ENCODE data around the gene TGM2. TPM values are rescaled to one million over a fixed set of nuclear protein-coding genes. Genes with fewer than 3 reads are reported as not detected.
A peak's percentile ranks its signal among the peaks of the same experiment; 100 is the strongest.

The TGM2 gene
- total RNA-seq, 1 experiment from 2014 or later: 113 TPM

DNA sequence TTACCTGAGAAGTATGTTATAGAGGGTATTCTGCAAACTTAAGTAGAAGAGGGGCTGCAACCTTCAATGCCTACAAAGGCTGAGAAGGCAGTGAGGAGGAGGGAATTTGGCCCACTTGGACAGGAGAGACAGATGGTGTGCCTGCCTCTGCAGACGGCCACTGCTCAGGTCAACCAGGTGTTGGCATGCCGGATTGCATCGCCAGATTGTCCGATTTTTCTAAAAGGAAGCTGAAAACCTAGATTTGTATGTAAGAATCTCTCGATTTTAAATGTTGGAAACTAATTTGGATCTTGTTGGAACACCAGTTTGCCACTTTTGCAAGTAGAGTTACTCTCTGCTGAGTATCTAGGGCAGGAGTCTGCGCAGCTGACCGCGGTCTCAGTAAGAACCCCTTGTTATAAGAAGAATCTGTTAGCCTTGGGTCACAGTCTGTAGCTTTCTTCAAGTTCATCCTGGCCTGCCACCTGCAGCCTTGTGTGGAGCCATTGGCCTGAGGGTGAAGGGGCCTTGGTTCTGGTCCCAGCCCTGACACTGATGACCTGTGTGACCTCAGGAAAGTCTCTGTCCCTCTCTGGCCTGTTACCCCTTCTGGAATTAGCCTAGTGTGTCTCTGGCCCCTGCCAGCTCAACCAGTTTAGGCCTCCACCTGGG, 54.4 kb downstream of the TGM2 start:
- TF ChIP-seq, protein P1, sequence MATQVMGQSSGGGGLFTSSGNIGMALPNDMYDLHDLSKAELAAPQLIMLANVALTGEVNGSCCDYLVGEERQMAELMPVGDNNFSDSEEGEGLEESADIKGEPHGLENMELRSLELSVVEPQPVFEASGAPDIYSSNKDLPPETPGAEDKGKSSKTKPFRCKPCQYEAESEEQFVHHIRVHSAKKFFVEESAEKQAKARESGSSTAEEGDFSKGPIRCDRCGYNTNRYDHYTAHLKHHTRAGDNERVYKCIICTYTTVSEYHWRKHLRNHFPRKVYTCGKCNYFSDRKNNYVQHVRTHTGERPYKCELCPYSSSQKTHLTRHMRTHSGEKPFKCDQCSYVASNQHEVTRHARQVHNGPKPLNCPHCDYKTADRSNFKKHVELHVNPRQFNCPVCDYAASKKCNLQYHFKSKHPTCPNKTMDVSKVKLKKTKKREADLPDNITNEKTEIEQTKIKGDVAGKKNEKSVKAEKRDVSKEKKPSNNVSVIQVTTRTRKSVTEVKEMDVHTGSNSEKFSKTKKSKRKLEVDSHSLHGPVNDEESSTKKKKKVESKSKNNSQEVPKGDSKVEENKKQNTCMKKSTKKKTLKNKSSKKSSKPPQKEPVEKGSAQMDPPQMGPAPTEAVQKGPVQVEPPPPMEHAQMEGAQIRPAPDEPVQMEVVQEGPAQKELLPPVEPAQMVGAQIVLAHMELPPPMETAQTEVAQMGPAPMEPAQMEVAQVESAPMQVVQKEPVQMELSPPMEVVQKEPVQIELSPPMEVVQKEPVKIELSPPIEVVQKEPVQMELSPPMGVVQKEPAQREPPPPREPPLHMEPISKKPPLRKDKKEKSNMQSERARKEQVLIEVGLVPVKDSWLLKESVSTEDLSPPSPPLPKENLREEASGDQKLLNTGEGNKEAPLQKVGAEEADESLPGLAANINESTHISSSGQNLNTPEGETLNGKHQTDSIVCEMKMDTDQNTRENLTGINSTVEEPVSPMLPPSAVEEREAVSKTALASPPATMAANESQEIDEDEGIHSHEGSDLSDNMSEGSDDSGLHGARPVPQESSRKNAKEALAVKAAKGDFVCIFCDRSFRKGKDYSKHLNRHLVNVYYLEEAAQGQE (IDR thresholded peaks at IDR 0.05; ENCODE audit: insufficient read depth in 1 of 2, low read depth in 2 of 2, low read length in 1 of 2): no peak
- TF ChIP-seq, protein P2, sequence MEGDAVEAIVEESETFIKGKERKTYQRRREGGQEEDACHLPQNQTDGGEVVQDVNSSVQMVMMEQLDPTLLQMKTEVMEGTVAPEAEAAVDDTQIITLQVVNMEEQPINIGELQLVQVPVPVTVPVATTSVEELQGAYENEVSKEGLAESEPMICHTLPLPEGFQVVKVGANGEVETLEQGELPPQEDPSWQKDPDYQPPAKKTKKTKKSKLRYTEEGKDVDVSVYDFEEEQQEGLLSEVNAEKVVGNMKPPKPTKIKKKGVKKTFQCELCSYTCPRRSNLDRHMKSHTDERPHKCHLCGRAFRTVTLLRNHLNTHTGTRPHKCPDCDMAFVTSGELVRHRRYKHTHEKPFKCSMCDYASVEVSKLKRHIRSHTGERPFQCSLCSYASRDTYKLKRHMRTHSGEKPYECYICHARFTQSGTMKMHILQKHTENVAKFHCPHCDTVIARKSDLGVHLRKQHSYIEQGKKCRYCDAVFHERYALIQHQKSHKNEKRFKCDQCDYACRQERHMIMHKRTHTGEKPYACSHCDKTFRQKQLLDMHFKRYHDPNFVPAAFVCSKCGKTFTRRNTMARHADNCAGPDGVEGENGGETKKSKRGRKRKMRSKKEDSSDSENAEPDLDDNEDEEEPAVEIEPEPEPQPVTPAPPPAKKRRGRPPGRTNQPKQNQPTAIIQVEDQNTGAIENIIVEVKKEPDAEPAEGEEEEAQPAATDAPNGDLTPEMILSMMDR (IDR thresholded peaks at IDR 0.05): no peak
- no peak for TF ChIP-seq TCF7L2 (IDR thresholded peaks at IDR 0.05; ENCODE audit: low read depth, low read length)
- no peak for TF ChIP-seq POLR2AphosphoS5 (IDR thresholded peaks at IDR 0.05; ENCODE audit: low read depth, low read length)
- TF ChIP-seq SIN3A (IDR thresholded peaks at IDR 0.05; ENCODE audit: borderline replicate concordance, insufficient read depth, low read depth, low read length): no peak
- ATAC-seq (peak; percentile 14; the same call in 1 of the 2 replicates), DNase-seq (ENCODE audit: low read depth, low spot score) (no peak)
- Histone ChIP-seq H3K9me3 (ENCODE audit: control insufficient read depth, insufficient read depth, low read depth, low read length) (no peaks in the 10 kb centered on the region), H3K27ac (ENCODE audit: low read length) (peak overlapping the region; percentile 92), H3K4me3 (ENCODE audit: low read depth in 2 of 2, low read length in 2 of 2) (no peak overlapping the region), H3K27me3 (ENCODE audit: control insufficient read depth, insufficient read depth, low read length) (no peaks in the 10 kb centered on the region), H3K4me1 (ENCODE audit: control insufficient read depth, insufficient read depth, low read length) (peaks cover 37% of the 10 kb centered on the region), H3K36me3 (ENCODE audit: control insufficient read depth, insufficient read depth, low read length) (no peaks in the 10 kb centered on the region)
- no TSS peak for BruUV-seq (replicated peaks)
- CTCF ChIA-PET: interaction anchor here (0.6 kb wide), 1 partner anchor 119 kb away, joined by 3 read pairs; no protein-coding TSS in a partner anchor
- in situ Hi-C loops (cut with HindIII; ENCODE audit: low pct_unique_long_range_greater_than_20kb, low sequenced_read_pairs) (no loop called here), intact Hi-C loops (cut with micrococcal nuclease; ENCODE audit: unreplicated experiment) (no loop called here)
- POLR2A ChIA-PET: interaction anchor here (0.6 kb wide), 1 partner anchor 10 kb away, joined by 3 read pairs; no protein-coding TSS in a partner anchor

DNA sequence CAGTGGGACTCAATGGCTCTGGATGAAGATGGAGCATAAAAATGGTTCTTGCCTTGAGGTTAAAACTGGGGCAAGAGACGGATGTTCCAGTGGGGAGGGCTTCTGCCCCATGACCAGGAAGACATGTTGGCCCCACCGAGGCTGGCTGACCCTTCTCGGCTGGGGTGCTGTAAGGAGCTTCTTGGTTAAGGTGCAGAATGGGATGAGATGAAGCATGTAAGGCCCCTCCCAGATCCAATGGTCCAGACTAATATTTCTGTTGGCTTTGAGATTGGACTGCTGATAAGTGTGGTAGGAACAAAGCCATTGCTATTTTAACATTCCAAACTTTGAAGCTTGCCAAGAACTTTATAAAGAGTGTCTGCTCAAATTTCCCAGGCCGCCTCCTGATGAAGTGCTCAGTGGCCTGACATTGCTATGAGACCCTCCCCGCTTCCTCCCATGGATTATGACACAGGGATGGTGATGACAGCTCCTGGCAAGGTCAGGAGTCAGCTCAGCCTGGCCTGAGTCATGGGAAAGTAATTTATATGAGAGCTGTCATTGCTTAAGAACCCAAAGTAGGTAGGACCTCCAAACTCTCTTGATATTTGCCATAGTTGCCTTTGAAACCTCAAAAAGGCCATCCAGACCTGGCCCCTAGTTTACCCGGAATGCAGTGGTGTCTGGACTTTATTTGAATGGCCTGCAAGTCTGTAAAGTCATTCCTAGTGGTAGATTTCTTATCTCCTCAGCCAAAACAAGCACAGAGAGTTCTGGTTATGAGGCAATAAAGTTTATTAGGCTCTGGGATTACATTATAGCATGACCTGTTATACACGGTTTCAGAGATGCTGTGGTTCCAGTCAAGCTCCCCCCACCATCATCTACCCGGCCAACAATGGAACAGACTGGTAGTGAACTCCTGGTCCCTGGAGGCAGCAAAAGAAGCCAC, 55.2 kb downstream of the TGM2 start:
- in situ Hi-C loops (cut with HindIII; ENCODE audit: low pct_unique_long_range_greater_than_20kb, low sequenced_read_pairs) (no loop called here), intact Hi-C loops (cut with micrococcal nuclease; ENCODE audit: unreplicated experiment) (no loop called here)
- ChIA-PET CTCF (interaction anchor here (0.6 kb wide), 1 partner anchor 115 kb away, joined by 3 read pairs; no protein-coding TSS in a partner anchor), POLR2A (no interaction called here)
- Histone ChIP-seq H3K36me3 (ENCODE audit: control insufficient read depth, insufficient read depth, low read length) (no peaks in the 10 kb centered on the region), H3K27ac (ENCODE audit: low read length) (peak overlapping the region; percentile 92), H3K9me3 (ENCODE audit: control insufficient read depth, insufficient read depth, low read depth, low read length) (no peaks in the 10 kb centered on the region), H3K4me1 (ENCODE audit: control insufficient read depth, insufficient read depth, low read length) (peaks cover 37% of the 10 kb centered on the region), H3K27me3 (ENCODE audit: control insufficient read depth, insufficient read depth, low read length) (no peaks in the 10 kb centered on the region), H3K4me3 (ENCODE audit: low read depth in 2 of 2, low read length in 2 of 2) (no peak overlapping the region)
- peak; percentile 95 for TF ChIP-seq TCF7L2 (IDR thresholded peaks at IDR 0.05; ENCODE audit: low read depth, low read length)
- TF ChIP-seq SIN3A (IDR thresholded peaks at IDR 0.05; ENCODE audit: borderline replicate concordance, insufficient read depth, low read depth, low read length): no peak
- TF ChIP-seq POLR2AphosphoS5 (IDR thresholded peaks at IDR 0.05; ENCODE audit: low read depth, low read length): peak; percentile 57; the same call in 1 of the 2 replicates
- ATAC-seq (peak; percentile 90), DNase-seq (ENCODE audit: low read depth, low spot score) (peak; percentile 90)
- BruUV-seq (replicated peaks): no TSS peak
